ENCODE measurements around the gene METTL5.
"Not testable (repeated sequence)": the region's sequence is repeated elsewhere in the genome, so short reads cannot be mapped to it uniquely, and the experiment has no call there.

METTL5 gene

GRCh38 chr2:169824373-169825333, at the start of gene METTL5:
Gene METTL5, minus strand, starts transcription at chr2:169824905. Its CDS starts 308 bp downstream, at chr2:169824597.
- peak; percentile 89 for TF ChIP-seq CTCF (IDR thresholded peaks at IDR 0.05; ENCODE audit: insufficient read depth, low read length, poor library complexity, severe bottlenecking)
- Histone ChIP-seq H3K36me3 (ENCODE audit: control insufficient read depth, insufficient read depth, low read length) (no peaks in the 10 kb centered on the region; the same call in 1 of the 2 replicates), H3K4me3 (replicated peaks; ENCODE audit: low read depth, low read length) (peak within 1 kb of the TSS; percentile 68), H3K27me3 (replicated peaks; ENCODE audit: control insufficient read depth, insufficient read depth, low read length) (no peaks in the 10 kb centered on the region)
- peak; percentile 90 for DNase-seq (ENCODE audit: extremely low read depth, insufficient read length)

- Histone ChIP-seq H3K27me3 (replicated peaks; ENCODE audit: control insufficient read depth, insufficient read depth, low read length) (no peaks in the 10 kb centered on the region), H3K36me3 (ENCODE audit: control insufficient read depth, insufficient read depth, low read length) (no peaks in the 10 kb centered on the region), H3K4me3 (replicated peaks; ENCODE audit: low read depth, low read length) (no peak overlapping the region)
- no peak for DNase-seq (ENCODE audit: extremely low read depth, insufficient read length)
- no peak for TF ChIP-seq CTCF (IDR thresholded peaks at IDR 0.05; ENCODE audit: insufficient read depth, low read length, poor library complexity, severe bottlenecking)
Observed at GRCh38 chr2:169871994-169872393, 47.3 kb upstream of the METTL5 start.

- H3K4me3 ChIP-seq (replicated peaks; ENCODE audit: low read depth, low read length); H3K36me3 ChIP-seq (ENCODE audit: control insufficient read depth, insufficient read depth, low read length); DNase-seq (ENCODE audit: extremely low read depth, insufficient read length); H3K27me3 ChIP-seq (replicated peaks; ENCODE audit: control insufficient read depth, insufficient read depth, low read length): not testable (repeated sequence)
Observed at GRCh38 chr2:169871369-169871768, 46.7 kb upstream of the METTL5 start.

GRCh38 chr2:169868951-169869350, 44.2 kb upstream of the METTL5 start:
- DNase-seq (ENCODE audit: extremely low read depth, insufficient read length) = no peak
- Histone ChIP-seq H3K4me3 (replicated peaks; ENCODE audit: low read depth, low read length) (no peak overlapping the region), H3K27me3 (replicated peaks; ENCODE audit: control insufficient read depth, insufficient read depth, low read length) (no peaks in the 10 kb centered on the region), H3K36me3 (ENCODE audit: control insufficient read depth, insufficient read depth, low read length) (no peaks in the 10 kb centered on the region)
- no peak for TF ChIP-seq CTCF (IDR thresholded peaks at IDR 0.05; ENCODE audit: insufficient read depth, low read length, poor library complexity, severe bottlenecking)

GRCh38 chr2:169867579-169867978, 42.9 kb upstream of the METTL5 start:
- no peak overlapping the region for H3K4me3 ChIP-seq (replicated peaks; ENCODE audit: low read depth, low read length)
- no peak for DNase-seq (ENCODE audit: extremely low read depth, insufficient read length)
- no peak for TF ChIP-seq CTCF (IDR thresholded peaks at IDR 0.05; ENCODE audit: insufficient read depth, low read length, poor library complexity, severe bottlenecking)
- H3K36me3 ChIP-seq (ENCODE audit: control insufficient read depth, insufficient read depth, low read length) = no peaks in the 10 kb centered on the region
- H3K27me3 ChIP-seq (replicated peaks; ENCODE audit: control insufficient read depth, insufficient read depth, low read length) = no peaks in the 10 kb centered on the region

- H3K36me3 ChIP-seq (ENCODE audit: control insufficient read depth, insufficient read depth, low read length); H3K4me3 ChIP-seq (replicated peaks; ENCODE audit: low read depth, low read length); DNase-seq (ENCODE audit: extremely low read depth, insufficient read length); H3K27me3 ChIP-seq (replicated peaks; ENCODE audit: control insufficient read depth, insufficient read depth, low read length): not testable (repeated sequence)
Observed at GRCh38 chr2:169866230-169866629, 41.5 kb upstream of the METTL5 start.

Data from GM06990 (cell line).